ENCODE measurements around the gene SYNPR. TPM values are rescaled to one million over a fixed set of nuclear protein-coding genes. Genes with fewer than 3 reads are reported as not detected.

The SYNPR gene
- total RNA-seq, 1 donor from 2014 or later: 119 TPM

DNA sequence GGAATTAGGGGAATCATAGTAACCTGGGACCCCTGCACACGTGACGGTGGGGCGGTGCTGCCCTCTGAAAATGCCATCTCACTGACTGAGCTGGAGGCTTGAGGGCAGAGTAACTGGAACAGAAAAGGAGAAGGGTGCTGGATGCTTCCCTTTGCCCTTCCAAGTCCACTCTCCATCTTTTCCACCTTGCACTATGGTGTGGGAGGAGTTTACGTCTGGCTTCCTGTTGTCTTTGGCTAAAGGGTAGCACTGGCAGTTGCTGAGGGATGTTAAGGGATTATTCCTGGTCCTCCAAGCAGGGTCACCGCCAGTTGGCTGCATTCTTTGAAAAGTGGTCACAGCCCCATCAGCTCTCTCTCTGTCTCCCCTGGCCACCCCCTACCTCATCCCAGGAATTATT, 245.0 kb downstream of the SYNPR start:
- FAIRE-seq (no peak), DNase-seq (ENCODE audit: low spot score in 2 of 2) (no peak)

DNA sequence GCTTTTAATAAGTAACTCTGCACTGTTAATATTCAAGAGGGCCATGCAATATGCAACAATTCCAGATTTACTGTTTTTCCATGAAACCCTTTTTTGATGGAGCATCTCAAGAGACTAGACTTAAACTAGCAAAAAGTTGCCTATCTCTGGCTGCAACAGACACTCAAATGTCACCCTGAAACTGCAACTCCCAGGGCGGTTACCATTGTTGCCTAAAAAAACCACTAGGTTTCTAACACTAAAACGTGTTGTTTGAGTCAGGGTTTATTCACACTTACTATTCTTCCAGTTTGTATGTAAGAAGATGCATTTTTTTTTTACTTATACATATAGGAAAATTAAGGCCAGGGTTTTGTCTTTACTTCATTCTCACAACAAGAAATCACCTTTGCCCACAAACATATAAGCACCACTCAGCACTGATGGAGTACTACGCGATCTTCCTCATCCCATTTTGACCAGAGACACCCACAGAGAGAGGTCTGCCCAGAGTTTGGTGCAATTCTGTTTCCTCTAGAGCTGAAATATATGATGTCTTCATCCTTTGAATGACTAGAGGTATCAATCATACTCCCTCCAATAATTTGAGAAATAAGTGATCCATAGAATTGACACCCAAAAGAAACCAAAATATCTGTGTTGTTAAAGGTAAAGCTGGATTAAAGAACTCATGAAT, 250.4 kb downstream of the SYNPR start:
- FAIRE-seq (no peak), DNase-seq (ENCODE audit: low spot score in 2 of 2) (no peak)

DNA sequence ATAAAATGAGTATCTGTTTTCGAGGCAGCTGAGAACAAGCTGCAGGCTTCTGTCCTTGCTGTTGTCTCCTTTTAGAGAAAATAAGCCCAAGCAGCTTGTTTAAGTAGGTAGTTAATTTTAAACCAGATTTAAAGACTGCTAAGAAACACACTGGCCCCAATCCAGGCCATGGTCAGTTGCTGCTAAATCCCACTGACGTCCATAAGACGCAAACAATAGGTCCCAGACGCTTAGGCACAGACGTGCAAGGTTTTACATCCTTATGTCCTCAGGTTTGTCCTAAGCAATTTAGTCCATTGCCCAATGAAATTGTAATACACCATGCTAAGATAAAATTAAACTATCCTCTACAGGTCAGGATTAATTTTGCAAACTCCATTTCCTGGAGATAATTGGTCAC, 254.4 kb downstream of the SYNPR start:
- FAIRE-seq (no peak), DNase-seq (ENCODE audit: low spot score in 2 of 2) (no peak)

DNA sequence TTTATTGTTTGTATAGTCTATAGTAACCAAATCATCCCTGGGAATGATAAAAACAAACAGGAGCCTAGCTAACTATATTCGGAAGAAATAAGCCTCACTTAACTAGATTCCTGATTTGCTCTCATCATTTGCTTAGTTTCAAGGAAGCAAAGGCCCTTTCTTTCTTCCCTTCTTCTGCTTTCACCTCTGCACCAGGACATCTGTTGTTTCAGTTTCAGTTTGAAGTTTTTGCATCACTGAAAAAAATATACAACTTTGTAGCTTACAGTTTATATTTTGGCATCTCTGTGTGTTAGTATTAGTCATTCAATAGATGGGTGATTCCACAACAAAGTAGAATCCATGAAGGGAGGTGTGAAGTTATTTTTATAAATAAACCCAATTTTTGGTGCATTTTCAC, 260.8 kb downstream of the SYNPR start:
- FAIRE-seq: no peak
- no peak for DNase-seq (ENCODE audit: low spot score in 2 of 2)

DNA sequence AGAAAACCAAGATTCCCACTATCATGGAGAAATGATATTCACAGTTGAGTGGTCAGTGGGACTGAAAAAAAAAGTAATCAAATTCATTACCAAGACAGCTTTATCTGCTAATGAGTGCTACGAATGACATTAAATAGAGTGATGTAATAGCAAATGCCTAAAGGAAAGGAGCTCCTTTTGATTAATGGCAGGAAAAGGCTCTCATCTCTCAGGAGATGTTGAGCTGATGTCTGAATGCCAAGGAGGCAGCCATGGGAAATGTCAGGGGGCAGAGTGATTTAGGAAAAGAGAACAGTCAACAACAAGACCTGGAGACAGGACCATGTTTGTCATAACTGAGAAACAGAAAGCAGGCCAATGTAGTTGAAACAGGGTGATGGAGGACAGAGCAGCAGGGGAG, 277.7 kb downstream of the SYNPR start:
- DNase-seq (ENCODE audit: low spot score in 2 of 2) (no peak), FAIRE-seq (no peak)

DNA sequence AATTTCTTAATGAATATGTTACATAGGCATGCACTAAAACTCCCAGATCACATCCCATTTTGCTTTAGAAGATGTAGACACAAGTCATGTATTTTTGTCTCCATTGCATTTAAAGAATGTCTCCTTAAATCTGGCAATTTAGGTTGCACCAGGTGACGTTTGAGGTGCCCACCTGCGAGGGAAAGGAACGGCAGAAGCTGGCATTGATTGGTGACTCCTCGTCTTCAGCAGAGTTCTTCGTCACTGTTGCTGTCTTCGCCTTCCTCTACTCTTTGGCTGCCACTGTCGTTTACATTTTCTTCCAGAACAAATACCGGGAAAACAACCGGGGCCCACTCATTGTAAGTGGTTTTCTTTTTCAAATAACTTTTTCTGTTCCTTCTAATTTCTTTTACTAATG, 278.3 kb downstream of the SYNPR start:
- FAIRE-seq (no peak), DNase-seq (ENCODE audit: low spot score in 2 of 2) (no peak)

DNA sequence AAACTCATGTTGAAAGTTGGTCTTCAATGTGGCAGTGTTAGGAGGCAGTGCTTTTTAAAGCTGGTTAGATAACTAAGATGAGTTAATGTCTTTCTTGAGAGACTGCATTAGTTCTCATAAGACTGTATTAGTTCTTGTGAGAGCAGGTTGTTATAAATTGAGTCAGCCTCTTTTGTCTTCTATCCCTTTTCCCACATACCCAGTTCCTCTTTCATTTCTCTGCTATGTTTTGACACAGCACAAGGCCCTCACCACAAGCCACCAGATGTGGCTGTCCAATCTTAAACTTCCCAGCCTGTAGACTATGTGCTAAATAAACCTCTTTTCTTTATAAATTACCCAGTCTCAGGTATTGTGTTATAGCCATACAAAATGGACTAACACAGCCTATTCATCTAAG, 279.8 kb downstream of the SYNPR start:
- FAIRE-seq: no peak
- no peak for DNase-seq (ENCODE audit: low spot score in 2 of 2)

DNA sequence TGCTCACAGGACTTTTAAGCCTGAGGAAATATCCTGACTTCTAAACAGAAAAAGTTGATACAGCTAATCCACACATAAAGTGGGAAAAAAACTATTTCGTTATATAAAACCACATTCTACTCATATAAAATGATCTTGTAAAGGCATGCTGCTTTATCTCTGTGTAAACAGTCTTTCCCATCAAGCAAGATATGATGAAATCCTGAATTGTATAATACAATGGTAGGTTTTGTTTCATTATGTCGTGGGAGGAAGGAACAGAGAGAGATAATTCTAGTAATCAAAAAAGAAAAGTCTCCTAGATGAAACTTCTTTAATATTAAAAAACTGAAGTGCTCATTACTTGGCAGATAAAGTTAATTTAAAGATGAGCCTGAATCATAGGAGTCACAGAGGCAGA, 281.8 kb downstream of the SYNPR start:
- no peak for FAIRE-seq
- no peak for DNase-seq (ENCODE audit: low spot score in 2 of 2)

DNA sequence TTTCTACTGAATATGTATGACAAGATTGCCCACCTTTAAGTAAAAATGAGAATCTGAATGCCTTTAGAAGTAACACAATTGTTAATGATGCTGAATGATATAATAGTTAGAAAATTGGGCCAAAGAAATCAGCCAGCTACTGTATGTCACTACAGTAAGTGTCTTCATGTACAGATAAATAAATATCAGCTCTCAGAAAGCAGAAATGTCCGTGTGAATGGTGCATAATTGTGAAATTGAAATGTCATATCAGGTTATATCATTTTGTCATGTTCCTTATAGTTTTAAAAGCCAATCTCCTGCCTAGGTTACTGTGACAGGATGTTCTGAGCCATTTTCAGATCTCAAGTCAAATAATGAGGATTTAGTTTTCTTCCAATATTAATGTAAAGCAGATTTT, 283.8 kb downstream of the SYNPR start:
- DNase-seq (ENCODE audit: low spot score in 2 of 2) (no peak), FAIRE-seq (no peak)

DNA sequence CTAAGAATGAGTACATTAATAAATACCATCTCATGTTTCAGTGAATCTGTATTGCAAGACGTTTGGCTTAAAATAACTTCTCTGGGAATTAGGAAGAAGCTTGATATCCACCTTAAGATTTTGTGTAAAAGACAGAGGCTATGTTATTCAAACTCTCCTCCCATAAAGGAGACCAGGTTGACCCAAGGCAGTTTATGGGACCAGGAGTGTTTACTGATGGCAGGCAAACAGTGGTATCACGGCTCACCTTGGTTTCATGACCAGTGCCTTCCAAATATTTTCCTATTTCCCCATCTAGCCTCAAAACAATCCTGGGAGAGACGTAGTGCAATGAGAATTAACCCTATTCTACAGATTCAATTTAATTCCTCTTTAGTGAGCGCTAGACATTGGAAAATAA, 284.2 kb downstream of the SYNPR start:
- FAIRE-seq (no peak), DNase-seq (ENCODE audit: low spot score in 2 of 2) (no peak)

DNA sequence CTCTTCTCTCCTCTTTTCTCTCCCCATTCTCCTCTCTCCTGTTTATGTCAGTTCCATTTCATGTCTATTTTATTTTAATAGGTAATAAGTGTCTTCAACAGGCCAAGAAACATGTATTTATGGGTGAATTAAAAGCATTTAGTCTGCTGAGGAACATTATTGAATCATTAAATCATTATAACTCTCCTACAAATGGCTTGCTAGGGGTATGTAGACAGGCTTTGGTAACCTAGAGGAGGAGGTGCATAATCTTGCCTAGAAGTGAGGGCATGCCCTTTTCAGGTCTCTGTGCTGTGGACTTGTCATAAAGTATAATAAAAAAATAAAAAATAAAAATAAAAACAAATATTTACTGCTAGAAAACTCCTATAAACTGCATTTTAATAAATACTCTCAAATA, 285.5 kb downstream of the SYNPR start:
- FAIRE-seq (no peak), DNase-seq (ENCODE audit: low spot score in 2 of 2) (no peak)

DNA sequence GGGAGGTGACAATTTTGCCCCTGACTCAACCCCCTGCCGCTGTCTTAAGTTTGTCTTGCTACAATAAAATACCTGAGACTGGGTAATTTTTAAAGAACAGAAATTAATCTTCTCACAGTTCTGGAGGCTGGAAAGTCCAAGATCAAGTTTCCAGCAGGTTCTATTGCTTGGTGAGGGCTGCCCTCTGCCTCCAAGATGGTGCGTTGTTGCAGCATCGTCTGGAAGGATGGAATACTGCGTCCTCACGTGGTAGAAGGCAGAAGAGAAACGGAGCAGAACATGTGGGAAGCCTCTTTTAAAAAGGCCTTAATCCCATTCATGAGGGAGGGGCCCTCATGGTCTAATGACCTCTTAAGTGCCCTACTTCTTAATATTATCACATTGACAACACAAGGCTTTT, 287.1 kb downstream of the SYNPR start:
- no peak for FAIRE-seq
- DNase-seq (ENCODE audit: low spot score in 2 of 2): no peak

DNA sequence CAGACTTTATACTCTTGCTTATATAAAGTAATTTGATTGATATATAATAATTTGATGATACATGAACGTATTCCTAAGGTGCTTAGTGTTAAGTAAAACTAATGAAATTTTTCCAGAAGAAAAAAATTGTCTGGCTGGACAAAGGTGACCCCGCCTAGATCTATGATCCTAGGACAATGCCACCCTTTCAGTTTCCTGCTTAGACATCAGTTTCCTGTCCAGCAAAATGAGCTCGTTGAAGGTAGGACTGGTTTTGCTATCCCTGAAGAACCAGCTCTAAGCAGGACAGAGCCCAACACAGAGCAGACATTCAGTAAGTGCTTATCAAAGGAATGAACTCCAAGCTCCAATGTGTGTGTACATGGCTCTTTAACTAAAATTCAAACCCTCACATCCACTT, 293.6 kb downstream of the SYNPR start:
- no peak for FAIRE-seq

DNA sequence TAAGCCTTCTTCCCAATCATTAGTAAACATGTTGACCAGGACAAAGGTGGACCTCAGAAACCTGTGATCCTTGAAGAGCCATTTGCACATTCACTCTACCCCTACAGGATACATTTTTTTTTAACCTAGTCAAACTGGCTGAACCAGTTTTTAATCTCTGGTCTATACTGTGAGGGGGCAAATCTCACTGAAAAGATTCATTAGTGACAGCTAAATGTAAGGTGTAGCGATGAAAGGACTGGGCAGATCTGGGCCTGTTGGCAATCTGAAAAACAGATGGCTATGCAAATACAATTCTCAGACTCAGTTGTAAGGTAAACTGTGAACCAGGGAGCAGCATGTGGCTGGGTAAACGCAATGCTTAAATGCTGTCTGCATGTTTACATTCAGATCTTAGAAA, 298.7 kb downstream of the SYNPR start:
- DNase-seq (ENCODE audit: low spot score in 2 of 2): no peak
- FAIRE-seq: no peak

More for the DNA sequence above, 293.6 kb downstream of the SYNPR start:
- DNase-seq (ENCODE audit: low spot score in 2 of 2): no peak

DNA sequence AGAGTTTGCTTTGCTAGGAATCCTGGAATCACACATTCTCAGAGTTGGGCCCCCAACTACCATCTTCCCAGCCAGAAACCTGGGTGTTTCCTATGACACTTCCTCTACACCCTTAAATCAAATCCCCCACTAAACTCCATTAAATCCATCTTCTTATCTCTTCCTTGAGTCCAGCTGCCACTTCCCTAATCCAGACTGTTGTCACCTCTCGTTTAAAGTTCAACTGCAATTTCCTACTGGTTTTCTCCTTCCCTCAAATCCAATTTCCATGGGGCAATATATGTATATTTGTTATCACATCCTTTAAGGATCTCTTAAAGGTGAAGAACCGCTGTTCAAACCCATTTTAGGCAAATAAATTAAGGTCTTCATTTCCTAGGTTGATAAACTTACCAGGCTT, 300.8 kb downstream of the SYNPR start:
- no peak for DNase-seq (ENCODE audit: low spot score in 2 of 2)
- no peak for FAIRE-seq

DNA sequence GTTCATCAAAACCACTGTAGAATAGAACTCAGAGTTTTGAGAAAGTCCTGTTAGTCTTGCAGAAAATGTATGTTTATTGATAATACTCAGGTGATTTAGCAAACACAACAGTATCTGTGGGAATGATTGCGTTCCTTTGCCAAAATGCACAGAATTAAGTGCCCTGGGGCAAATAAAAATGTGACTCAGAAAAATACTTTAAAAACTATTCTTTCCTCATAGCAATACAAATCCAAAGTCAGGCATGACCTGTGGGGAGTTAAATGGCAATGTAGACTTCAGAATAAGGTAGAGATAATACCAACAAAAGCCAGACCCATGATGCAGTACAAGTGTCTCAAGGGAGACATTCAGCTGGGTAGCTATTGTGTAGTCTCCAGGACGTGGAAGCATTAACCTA, 302.0 kb downstream of the SYNPR start:
- DNase-seq (ENCODE audit: low spot score in 2 of 2): no peak
- no peak for FAIRE-seq

DNA sequence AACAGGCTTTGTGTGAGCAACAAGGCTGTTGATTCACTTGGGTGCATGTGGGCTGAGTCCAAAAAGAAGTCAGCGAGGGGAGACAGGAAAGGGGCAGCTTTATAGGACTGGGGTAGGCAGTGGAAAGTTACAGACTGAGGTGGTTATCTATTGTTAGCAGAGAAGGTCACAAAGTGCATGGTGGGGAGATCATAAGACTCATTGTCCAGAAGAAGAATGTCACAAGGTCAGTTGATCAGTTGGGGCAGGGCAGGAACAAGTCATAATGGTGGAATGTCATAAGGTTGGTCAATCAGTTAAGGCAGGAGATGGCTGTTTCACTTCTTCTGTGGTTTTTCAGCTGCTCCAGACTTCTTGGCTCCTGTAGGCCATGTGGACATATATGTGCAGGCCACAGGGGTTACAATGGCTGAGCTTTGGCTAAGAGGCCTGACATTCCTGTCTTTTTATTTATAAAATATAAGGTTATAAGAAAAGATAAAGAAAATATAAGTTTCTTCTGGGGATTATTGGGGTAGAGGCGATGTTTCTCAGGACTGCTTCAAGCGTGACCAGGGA, 304.9 kb downstream of the SYNPR start:
- FAIRE-seq (no peak), DNase-seq (ENCODE audit: low spot score in 2 of 2) (no peak)

DNA sequence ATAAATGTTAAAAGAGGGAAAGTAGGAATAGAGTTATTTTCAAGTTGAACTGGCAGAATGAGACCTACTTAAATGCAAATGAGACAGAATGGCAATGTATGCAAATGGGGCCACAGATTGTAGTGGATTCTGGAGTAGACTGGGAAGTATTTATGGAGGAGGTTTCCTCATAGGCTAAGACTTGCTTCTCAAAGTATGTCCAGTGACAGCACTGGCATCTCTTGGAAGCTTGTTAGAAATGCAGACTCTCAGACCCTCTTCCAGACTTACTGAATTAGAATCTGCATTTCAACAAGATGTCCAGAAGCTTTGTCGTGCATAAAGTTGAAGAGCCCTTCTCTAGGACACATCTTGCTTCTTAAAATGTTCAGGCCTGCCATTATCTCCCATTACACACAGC, 306.6 kb downstream of the SYNPR start:
- FAIRE-seq (no peak), DNase-seq (ENCODE audit: low spot score in 2 of 2) (no peak)

DNA sequence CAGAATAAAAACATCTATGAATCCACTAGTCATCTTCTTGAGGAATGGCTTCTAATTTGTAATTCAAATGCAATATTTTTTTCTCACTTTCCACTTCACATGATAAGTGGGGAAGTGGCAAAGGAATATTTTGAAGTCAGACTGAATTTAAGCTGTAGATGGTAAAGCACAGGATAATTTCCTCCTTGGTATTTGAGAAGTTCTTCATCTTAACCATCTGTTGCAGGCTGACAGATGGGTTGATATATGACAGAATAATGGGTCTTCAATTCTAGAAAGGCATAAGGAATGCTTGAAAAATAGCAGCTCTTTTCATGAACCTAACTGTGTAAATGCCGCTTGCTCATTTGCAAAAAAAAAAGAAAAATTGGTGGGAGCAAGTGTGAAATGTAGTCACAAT, 307.8 kb downstream of the SYNPR start:
- DNase-seq (ENCODE audit: low spot score in 2 of 2): no peak

DNA sequence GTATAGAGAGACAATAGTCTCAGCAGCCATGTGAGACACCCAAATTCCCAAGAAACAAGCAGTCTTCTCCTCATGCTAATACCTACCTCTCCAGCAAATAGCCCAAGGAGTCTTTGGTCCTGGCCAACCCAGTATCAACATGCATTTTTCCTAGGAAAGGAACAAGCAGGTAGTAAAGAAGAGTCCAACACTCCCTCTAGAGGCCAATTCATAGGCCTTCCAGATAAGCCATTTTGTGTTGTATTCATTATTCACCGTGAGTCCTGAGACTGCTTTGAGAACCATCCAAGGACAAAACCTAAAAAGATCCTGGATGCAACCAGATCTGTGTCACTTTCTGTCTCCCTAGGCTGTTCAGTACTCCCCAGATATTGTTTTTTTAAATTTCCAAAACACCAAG, 310.8 kb downstream of the SYNPR start:
- FAIRE-seq (no peak), DNase-seq (ENCODE audit: low spot score in 2 of 2) (no peak)

More for the DNA sequence above, 307.8 kb downstream of the SYNPR start:
- FAIRE-seq: no peak

DNA sequence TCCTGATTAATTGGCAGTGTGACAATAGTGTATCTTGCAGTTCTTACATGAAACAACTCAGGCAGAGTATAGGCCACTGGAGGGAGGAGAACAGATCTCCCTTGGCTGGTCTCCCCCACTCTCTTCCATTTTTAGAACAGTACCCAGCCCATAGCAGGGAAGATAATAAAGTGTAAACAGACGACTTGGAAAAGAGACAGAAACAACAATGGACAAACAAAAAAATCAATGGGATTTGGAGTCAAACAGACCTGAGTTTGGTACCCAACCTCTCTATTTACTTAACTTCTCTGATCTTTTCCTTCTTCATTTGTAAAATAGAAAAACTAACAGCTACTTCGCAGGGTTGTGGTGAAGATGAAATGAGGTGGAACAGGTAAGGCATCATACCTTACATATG, 315.7 kb downstream of the SYNPR start:
- DNase-seq (ENCODE audit: low spot score in 2 of 2): no peak
- no peak for FAIRE-seq

DNA sequence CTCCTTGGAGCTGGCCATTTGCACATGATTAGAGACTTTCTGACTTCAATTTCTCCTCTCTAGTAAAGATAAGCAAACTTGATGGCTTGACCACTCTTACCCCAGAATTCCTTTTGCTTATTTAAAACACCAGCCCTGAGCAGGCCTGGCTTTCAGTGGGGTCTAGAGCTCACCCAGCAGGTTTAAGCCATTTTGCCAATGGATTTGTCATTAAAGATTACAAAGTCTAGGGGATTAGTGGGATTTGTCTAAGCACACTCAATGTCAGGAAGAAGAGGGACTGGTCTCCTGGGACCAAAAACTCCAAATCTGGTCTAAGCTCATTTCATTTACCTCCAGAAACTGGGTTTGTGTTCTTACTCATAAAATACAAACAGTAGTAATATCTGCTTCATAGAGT, 317.1 kb downstream of the SYNPR start:
- DNase-seq (ENCODE audit: low spot score in 2 of 2): no peak
- FAIRE-seq: no peak

DNA sequence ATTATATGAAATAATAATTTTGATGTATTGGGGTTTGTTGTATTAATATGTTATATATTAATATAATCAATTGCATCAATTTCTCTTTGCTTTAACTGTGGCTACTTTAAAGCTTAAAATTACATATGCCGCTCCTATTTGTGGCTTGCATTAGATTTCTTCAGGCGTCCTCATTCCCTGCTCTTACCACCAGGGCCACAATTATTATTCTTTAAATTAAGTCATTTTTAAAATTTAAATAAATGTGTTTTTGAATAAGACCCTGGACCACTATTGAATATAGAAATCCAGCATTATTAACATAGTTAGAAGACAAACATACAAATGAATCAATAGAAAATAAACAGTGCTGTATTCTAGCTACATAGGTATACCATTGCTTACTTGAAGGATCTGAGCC, 318.9 kb downstream of the SYNPR start:
- no peak for DNase-seq (ENCODE audit: low spot score in 2 of 2)
- FAIRE-seq: no peak

All from frontal cortex (tissue), 4 donors.